HG03521 (cell line): ENCODE data around the gene PLAAT1.

ENCODE experiments used
- ATAC-seq: cut with Tn5 transposase; IDR thresholded peaks from one replicate; pipeline ENCODE4 v1.9.1; 2021; ENCODE audit warnings: mild to moderate bottlenecking, moderate library complexity; ENCODE audit not compliant: unreplicated experiment

Gene PLAAT1

DNA sequence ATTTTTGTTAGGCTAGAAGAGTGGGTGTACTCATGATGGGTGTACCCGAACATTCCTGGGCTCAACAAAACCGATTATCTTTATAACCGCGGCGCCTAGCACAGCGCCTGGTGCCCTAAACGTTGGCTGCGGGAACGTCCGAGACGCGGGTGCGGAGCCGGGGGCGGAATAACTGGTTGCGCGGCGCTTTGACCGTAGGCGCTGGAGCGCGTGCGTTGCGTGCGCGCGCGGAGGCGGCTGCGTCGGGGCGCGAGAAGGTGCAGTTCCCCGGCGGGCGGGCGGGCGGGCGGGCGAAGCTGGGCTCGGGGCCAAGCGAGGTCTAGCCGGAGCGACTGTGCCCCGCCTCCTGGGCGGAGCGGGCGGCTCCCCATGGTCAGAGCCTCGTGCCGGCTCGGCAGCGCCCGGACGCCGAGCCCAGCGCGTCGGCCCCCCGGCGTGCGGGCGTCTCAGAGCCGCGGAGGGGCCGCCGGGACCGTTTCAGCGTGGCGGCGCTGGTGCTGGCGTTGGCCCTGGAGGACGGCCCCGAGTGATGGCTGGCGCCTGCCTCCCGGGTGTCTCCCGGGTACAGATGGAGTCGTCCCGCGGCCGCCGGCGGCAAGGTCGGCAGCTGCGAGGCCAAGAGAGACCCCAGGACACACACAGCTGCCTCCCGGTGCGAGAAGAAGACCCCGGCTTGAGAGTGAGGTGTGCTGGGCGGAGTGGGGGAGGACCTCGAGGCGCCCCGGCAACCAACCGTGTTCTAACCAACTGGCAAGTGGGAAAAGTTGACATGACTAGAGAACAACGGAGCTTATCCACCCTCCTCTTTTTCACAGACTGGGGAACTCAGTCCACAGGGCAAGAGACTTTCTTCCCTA lies at the start of gene PLAAT1:
PLAAT1 (plus strand) TSS at position 373 of the 857 bp plus-strand sequence. CDS start 14,429 bp downstream, outside the sequence.
- peak; percentile 83 for ATAC-seq

DNA sequence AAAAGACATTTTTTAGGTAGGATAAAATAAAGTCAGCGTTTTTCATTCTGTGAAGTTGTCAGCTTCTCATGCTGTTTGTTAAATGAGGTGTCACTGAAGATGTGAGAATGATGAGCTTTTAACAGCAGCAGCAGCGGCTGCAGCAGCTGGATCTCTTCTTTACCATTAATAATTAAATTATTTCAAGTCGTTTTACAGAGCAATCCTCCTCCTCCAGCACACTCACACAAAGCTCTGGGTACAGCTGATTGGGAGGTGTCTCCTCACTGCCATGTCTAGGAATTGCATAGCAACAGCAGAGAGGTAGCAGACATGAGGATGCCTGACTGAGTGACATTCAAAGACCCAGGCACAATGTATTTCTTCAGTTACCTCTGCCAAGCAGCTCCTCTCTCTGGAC lies 46.7 kb upstream of the PLAAT1 start:
- ATAC-seq = no peak

DNA sequence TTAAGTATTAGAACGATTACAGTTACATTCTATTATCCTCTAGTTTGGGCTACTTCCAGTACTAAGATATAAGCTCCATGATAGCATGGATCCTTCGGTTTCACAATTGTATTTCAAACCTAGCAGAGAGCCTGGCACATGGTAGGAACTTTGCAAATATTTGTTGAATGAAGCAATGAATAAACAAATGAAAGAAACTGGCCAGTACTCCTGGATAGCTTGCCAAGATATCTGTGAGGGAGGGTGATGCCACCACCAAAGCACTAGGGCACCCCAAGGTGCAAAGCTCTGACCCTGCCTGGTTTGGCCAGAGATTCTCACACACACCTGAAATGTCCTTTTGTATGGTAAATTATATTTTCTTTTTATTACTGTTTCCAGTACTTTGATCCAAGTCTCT lies 44.3 kb upstream of the PLAAT1 start:
- ATAC-seq = no peak

DNA sequence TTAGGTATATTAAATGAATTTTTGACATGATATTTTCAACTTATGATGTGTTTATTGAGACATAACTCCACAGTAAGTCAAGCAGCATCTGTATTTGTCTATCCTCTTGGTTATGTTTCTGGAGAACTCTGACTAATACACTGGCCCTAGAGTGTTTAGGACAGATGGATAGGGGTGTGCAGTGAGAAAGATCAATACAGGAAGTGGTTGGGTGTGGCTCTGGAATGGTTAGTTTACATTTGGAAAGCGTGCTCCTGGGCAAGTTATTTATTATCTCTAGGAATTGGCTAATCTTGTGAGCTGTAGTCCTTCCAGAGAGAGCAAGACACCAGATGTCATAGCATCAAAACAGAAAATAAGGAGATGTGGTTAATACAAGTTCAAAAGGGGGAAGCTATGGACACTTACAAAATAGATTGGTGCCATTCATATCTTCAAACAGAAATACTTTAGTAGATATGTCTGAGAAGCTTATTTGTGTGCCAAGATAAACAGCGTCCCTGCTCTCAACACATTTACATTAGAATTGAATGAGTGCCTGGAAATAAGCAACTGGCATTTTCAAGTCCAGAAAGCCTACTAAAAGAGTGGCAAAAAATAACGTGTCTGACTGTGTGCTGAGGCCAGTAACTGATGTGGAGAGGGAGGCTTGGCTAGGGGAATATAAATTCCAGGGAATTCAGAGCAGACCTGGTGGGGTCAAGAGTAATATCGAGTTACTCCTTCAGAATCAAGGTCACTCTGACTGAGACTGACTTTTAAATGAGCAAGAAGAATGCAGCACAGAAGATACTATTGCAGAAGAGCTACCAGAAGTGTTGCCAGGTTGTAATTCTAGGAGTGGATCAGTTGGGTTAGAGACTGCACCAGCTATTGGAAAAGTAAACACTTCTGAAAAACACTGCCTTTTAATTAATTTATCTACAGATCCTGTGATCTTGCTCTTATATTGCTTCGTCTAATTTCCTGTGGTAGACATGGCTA lies 33.4 kb upstream of the PLAAT1 start:
- no peak for ATAC-seq

DNA sequence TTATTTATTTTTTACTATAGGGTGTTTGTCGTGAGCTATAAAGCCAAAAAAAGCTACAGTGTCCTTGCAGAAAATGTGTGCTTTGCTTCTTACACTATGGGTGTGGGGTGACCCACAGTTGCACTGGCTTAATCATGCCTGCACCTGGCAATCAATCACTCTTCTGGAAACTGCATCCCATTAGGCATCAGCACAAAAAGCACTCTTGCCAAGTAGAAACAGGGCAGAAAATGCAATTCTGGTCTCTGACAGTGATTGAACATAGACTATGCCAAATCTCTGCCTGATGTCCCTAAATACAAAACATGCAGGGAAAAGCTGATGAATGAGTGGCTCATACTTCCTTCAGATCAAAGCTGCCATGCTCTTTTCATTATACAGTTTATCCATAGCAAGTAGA lies 30.4 kb upstream of the PLAAT1 start:
- ATAC-seq = no peak

DNA sequence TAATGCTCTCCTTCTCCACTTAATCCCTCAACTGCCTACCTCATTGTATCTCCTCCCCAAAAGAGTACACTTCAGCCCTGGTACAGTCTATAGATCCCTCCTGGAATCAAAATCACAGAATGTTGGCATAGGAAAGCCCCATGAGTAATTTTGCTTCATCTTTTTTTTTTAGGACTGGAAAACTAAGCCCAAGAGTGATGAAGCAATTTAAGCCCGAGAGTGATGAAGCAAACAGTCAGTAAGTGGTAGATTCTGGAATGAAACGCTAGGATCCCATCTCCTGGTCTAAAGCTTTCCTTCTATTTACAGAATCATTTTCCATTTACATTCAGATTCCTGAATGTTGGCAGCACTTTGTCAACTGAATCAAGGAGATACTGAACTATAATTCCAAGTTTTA lies 29.8 kb upstream of the PLAAT1 start:
- ATAC-seq = no peak

DNA sequence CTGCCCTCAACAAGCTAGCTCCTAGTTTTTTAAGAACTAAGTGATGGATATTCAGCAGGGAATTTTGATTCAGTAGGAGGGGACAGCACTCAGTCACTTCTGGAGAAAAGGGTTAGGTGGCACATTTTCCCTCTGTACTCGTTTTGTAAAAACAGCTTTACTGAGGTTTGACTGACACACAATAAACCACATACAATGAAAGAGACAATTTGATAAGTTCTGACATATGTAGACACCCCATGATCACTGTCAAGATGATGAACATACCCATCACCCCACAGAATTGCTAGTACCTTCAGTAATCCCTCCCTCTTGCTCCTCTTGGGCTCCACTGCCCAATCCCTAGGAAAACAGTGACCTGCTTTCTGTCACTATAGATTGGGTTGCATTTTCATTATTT lies 29.0 kb upstream of the PLAAT1 start:
- ATAC-seq = no peak

DNA sequence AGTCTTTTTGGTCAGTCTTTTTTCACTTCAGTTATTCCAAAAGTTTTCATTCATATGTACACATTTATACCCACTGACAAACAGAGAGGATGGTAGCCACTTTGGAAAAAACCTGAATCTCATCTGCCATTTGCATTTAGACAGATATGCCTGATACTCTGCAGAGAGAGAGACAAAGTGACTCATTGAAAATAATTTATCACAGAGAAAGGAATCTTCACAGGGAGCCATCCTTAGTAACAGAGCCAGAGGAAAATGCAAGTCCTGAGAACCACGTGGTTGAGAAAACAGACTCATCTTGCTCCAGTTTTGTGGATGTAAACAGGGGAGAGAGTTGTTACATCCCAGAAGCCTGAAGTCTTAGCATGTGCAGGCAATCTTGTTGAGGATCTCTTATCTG lies 28.2 kb upstream of the PLAAT1 start:
- ATAC-seq = no peak

DNA sequence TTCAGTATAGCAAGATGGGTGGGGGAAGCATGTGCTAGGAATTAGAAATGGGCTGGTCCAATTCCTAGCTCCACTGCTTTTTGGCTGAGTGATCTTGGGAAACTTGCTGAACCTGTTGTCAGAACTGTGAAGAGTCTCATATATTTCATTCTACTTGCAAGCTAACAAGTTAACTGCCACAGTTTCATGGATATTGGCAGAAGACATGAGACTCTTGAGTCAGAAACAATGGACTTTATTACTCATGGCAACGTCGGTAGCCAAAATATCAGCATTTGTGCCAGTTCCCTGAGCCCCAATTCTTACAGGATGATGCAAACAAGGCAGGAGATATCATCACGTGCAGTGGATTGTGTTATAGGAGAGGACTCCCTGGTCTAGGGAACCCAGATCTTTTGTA lies 26.6 kb upstream of the PLAAT1 start:
- no peak for ATAC-seq

DNA sequence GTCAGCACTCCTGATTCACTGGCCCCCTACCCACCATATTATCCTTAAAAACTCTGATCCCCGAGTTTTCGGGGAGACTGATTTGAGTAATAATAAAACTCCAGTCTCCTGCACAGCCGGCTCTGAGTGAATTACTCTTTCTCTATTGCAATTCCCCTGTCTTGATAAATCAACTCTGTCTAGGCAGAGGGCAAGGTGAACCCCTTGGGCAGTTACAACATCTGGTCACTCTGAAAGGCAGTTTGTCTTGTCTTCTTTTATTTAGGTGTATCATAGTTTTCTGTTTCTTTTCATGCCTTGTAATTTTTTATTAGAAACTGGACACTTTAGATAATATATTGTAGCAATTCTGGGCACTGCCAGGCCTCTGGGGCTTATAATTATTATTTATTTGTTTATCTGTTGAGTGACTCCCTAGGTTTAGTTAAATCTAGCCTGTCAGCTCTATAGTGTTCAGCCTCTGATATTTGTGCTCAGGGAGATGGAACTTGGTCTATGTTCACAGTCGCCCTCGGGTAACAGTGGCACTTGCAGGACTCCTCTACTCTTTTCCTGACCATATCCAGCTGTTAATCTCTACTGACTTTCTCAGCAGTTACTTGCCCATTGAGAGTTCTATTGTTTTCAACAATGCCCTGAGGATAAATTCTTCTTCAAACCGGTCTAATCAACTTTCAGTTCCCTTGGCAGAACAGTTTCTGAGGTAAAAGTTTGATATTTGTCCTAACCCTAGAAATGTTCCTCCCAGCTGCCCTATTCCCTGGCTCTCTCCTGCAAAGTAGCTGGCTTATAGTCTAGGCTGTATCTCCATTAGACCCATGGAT lies 15.5 kb upstream of the PLAAT1 start:
- no peak for ATAC-seq

DNA sequence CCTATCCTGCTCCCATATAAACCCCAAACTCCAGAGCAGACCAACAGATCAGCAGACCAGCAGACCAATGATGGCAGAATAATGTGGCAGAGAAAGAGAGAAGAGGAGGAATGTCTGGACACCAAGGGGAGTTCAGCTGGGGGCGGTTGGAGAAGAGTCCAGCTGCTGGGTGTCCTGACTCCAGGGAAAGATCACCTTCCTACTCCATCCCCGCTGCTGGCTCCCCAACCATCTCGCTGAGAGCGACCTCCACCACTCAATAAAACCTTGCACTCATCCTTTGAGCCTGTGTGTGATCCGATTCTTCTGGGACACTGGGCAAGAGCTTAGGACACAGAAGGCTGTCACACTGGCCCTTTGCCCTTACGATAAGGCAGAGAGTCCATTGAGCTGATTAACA lies 12.8 kb upstream of the PLAAT1 start:
- ATAC-seq = no peak

DNA sequence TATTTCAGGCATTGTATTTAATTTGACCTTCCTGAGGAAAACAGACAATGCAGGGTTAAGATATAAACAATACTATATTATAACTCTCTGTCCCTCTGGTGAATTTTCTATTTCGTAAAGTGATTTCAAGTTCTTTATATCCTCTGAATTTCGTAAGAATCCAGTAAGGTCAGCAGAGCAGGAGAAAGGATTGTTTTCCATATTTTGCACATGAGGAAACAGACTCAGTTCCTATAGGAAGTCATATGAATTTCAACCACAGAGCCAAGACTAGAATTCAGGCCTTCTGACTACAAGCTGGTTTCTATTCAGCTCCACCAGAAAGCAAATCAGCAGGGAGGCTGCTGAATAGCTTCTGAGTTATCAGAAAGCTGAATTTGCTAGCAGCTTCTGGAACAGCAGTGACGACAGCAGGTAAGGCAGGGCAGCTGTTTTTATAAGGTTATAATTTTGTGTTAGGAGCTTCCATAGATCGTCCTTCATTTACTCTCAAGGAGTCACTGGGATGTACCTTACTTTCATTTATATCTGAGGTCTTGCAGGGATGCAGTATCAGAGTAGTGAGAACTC lies 11.1 kb upstream of the PLAAT1 start:
- ATAC-seq = no peak

DNA sequence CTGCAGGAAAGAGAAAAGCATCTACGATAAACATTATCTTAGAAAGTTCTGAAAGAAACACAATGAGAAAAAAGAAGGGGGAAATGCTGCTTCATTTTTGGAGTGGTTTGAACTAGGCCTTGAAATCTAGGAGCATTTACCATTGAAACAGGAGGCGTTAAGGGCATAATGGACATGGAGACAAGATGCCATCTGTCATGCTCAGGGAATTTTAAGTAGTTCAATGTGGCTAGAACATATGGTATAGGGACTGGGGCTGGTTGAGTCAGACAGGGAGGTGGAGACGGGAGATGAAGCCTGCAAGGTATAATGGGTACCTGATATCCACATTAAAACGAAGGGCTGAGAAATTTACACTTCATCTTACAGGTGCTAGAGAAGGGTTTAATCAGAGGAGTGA lies 10.4 kb upstream of the PLAAT1 start:
- no peak for ATAC-seq

DNA sequence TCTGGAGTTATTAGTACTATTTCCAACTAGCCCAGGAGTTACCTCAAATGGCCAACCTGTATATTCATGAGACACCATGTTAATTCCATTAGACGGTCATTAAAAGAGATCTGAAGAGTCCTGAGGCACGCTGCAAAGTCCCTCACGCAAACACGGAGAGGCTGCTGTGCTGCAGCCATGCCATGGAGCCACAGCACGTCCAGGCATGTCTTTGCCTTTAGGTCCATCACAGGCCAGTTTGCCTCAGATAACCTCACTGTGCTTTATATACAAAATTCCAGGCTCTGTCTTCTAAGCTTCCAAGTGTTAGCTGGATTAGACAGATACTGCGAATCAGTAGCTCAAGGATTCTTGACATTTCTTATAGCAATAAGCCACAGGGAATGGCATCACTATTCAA lies 9.8 kb upstream of the PLAAT1 start:
- no peak for ATAC-seq

DNA sequence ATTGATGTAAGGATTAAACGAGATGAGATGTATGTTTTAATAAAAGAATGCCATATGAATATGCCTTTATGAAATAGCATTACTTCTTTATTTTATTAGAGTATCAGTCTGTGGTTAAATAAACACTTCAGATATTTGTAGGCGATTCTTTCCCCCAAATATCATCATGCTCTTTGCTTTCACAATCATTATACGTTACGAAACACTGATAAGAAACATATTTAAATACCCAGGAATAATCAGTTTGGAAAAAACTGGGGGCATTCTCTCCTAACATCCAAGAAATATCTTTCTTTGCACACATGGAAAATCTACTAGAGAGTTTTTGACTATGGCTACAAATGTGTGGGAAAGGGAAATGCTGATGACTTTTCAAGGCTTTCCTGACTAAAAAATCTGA lies 4.4 kb upstream of the PLAAT1 start:
- no peak for ATAC-seq

DNA sequence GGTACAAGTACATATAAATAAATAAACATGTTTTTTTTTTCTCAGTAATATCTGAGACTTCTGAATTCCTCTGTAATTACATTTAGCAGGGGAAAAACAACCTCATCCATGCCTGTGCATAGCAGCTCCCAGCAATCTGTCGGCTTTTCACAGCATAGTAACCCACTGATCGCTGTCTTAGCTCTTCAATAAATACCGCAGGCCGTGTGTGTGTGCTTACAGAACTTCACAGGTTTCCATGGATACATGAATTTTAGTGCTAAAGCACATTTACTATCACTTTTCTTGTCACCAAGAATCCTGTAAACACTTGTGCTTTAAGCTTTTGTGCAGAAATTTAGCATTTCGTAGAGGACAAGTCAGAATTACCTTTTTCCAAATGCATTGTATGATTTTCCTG lies 4.0 kb upstream of the PLAAT1 start:
- ATAC-seq = no peak

DNA sequence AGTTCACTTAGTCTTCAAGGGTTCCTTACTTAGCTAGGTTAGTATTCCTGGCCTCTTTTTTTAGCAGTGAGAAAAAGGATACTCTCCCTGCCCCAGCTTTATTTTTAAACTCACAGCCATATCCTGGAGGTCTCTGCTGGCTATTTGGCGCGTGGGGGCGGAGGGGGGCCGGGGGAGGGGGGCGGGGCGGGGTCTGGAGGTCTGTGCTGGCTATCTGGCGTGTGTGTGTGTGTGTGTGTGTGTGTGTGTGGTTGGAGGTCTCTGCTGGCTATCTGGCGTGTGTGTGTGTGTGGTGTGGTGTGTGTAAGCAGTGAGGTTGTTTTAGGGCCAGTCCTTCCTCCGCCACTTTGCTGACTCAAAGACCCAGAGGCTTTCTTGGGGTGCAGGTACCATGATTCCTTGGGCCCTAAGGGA lies 579 bp upstream of the PLAAT1 start:
- ATAC-seq = no peak

DNA sequence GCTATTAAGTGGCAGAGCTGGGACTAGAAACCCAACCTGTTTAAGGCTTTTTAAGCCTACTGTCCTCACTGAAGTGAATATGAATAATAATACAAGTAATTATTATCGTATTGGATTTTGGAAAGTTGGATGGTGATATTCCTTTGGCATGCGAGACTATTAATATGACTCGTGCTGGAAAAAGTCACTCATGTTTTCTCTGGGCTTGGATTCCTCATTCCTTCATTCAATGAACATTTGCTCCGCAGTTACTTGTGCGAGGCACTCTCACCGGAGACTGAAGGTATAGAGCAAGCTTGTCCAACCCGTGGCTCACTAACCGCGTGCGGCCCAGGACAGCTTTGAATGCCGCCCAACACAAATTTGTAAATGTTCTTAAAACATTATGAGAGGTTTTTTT lies 694 bp downstream of the PLAAT1 start:
- no peak for ATAC-seq

DNA sequence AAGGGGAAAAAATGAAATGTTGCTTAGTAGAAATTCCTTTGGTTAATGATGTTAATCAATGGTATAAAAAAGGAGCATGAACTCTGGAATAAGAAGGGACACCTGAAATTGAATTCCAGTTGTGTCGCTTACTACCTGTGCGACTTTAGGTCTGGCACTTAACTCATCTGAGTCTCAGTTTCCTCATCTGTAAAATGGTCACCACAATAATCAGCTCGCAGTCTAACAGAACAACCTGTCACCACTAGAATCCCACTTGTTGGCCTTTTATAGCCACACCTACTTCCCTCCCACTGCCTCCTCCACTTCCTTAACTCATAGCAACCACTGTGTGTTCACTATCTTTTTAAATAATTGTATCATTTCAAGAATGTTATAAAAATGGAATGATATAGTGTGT lies 2.5 kb downstream of the PLAAT1 start:
- no peak for ATAC-seq

DNA sequence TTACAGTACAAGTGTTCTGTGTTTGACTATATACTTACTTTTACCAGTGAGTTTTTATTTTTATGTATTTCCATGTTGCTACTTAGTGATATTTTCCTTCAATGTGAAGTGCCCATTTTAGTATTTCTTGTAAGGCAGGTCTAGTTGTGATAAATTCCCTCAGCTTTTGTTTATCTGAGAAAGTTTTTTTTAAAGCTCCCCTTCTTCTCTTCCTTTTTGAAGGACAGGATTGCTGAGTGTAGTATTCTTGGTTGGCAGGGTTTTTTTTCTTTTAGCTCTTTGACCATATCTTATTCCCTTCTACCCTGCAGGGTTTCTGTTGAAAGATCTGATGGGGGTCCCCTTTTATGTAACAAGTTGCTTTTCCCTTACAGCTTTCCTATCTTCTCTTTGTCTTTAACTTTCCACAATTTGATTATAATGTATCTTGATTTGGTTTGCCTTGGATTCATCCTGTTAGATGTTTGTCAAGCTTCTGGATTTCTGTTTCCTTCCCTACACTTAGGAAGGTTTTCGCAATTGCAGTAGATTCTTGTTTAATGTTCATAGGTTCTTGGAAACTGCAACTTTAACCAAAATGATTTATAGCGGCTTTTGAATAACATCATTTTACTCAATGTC lies 7.9 kb downstream of the PLAAT1 start:
- no peak for ATAC-seq
